HCT116 (cell line): ENCODE results near the gene SNRNP200. TPM values are rescaled to one million over a fixed set of nuclear protein-coding genes. Genes with fewer than 3 reads are reported as not detected.

Experiments
- ATAC-seq: fragments of 200-7000 bp; cut with Tn5 transposase; 2 replicates; pipeline ENCODE4 v1.9.1; 2020; ENCODE audit warnings: mild to moderate bottlenecking, moderate library complexity
- BruUV-seq: library from RNA; stranded (reverse); fragments of 400-500 nt; replicated peaks from 2 replicates; lab custom pipeline; 2021; lab: Mats Ljungman, UMichigan
- CTCF ChIA-PET: fragments of 300-600 bp; sonication (Branson Sonifier 250); formaldehyde crosslinking; loops from one replicate; lab custom pipeline; 2021; ENCODE audit warnings: antibody characterized with exemption; lab: Charles Lee
- POLR2A ChIA-PET: fragments of 300-600, 350-600 bp; sonication (Branson Sonifier 250); formaldehyde crosslinking; loops from one replicate; lab custom pipeline; 2021; ENCODE audit warnings: antibody characterized with exemption; lab: Charles Lee
- RAD21 ChIA-PET, 2 experiments: fragments of 300-600 bp; sonication (Branson Sonifier 250); formaldehyde crosslinking; loops; one replicate each; lab custom pipeline; 2023; ENCODE audit warnings: low total read pairs in 2 of 2; ENCODE audit not compliant: uncharacterized antibody in 2 of 2, unreplicated experiment in 2 of 2, low non-redundant PET in 1 of 2; lab: Charles Lee
- DNase-seq: peaks from one replicate; pipeline ENCODE4 v3.0.0-alpha.2; 2010; ENCODE audit warnings: low read depth, low spot score
- H2AFZ ChIP-seq: fragments of 200-600 bp; shearing (Covaris generic), sonication (generic); 2 replicates; pipeline ENCODE4 v1.6.1; 2017; ENCODE audit warnings: low read depth, mixed run types, mixed read lengths, antibody characterized with exemption, low read length; ENCODE audit not compliant: poor library complexity, severe bottlenecking
- H3K27ac ChIP-seq: 2 replicates; pipeline ENCODE4 v1.5.1; 2012; ENCODE audit warnings: low read depth, low read length
- H3K27me3 ChIP-seq: fragments of 200-600 bp; sonication (generic); 2 replicates; pipeline ENCODE4 v1.6.1; 2016; ENCODE audit warnings: mixed run types, low read length, mixed read lengths; ENCODE audit not compliant: insufficient read depth
- H3K36me3 ChIP-seq, 2 experiments: fragments of 200-500 bp in 1 of 2; fragments of 200-600 bp in 1 of 2; sonication (Bioruptor generic) in 1 of 2; sonication (generic) in 1 of 2; 2 replicates each; pipeline versions ENCODE4 v1.5.1 to v1.6.1; 2014 to 2016; ENCODE audit warnings: low read length in 2 of 2, inconsistent platforms in 1 of 2, mixed read lengths in 1 of 2, mixed run types in 1 of 2; ENCODE audit not compliant: insufficient read depth in 2 of 2, control insufficient read depth in 1 of 2
- H3K4me1 ChIP-seq, 2 experiments: fragments of 200-600 bp in 1 of 2; sonication (generic) in 1 of 2; 2 replicates each; pipeline versions ENCODE4 v1.5.1 to v1.6.1; 2012 to 2017; ENCODE audit warnings: low read length in 2 of 2, inconsistent platforms in 1 of 2, mild to moderate bottlenecking in 1 of 2, mixed read lengths in 1 of 2, mixed run types in 1 of 2, moderate library complexity in 1 of 2; ENCODE audit not compliant: insufficient read depth in 2 of 2, control insufficient read depth in 1 of 2
- H3K4me2 ChIP-seq: fragments of 200-600 bp; sonication (generic); 2 replicates; pipeline ENCODE4 v1.6.1; 2017; ENCODE audit warnings: mixed run types, low read length, mixed read lengths
- H3K4me3 ChIP-seq, 2 experiments: fragments of 200-600 bp in 1 of 2; sonication (generic) in 1 of 2; replicated peaks in 1 of 2; 2 replicates each; pipeline ENCODE4 v1.5.1; 2011 to 2016; ENCODE audit warnings: low read length in 2 of 2, control low read depth in 1 of 2, low read depth in 1 of 2, mild to moderate bottlenecking in 1 of 2, mixed read lengths in 1 of 2, mixed run types in 1 of 2
- H3K79me2 ChIP-seq: fragments of 200-600 bp; sonication (generic); 2 replicates; pipeline ENCODE4 v1.6.1; 2017; ENCODE audit warnings: mild to moderate bottlenecking, mixed run types, low read length, moderate library complexity, mixed read lengths; ENCODE audit not compliant: insufficient read depth
- H3K9ac ChIP-seq: fragments of 200-600 bp; sonication (generic); 2 replicates; pipeline ENCODE4 v1.6.1; 2016; ENCODE audit warnings: low read length, mixed read lengths
- H3K9me2 ChIP-seq: fragments of 200-600 bp; sonication (generic), shearing (Covaris generic); 2 replicates; pipeline ENCODE4 v1.6.1; 2017; ENCODE audit warnings: mixed run types, mild to moderate bottlenecking, moderate library complexity; ENCODE audit not compliant: insufficient read depth
- H3K9me3 ChIP-seq, 2 experiments: fragments of 200-500 bp in 1 of 2; fragments of 200-600 bp in 1 of 2; sonication (Bioruptor generic) in 1 of 2; sonication (generic) in 1 of 2; 2 replicates each; pipeline ENCODE4 v1.6.1; 2014 to 2017; ENCODE audit warnings: low read length in 2 of 2, mixed read lengths in 2 of 2, inconsistent platforms in 1 of 2, low read depth in 1 of 2, mild to moderate bottlenecking in 1 of 2, mixed run types in 1 of 2, moderate library complexity in 1 of 2; ENCODE audit not compliant: control insufficient read depth in 1 of 2, insufficient read depth in 1 of 2
- H4K20me1 ChIP-seq: fragments of 200-600 bp; sonication (generic), shearing (Covaris generic); 2 replicates; pipeline ENCODE4 v1.6.1; 2017; ENCODE audit warnings: mixed run types, mild to moderate bottlenecking, moderate library complexity; ENCODE audit not compliant: insufficient read depth
- ATF3 ChIP-seq: IDR thresholded peaks from 2 replicates; pipeline ENCODE4 v1.6.1; 2012
- CBX3 ChIP-seq: IDR thresholded peaks from 2 replicates; pipeline ENCODE4 v1.6.1; 2012; ENCODE audit warnings: low read depth
- CEBPB ChIP-seq: IDR thresholded peaks from 2 replicates; pipeline ENCODE4 v1.6.1; 2012; ENCODE audit warnings: low read depth
- CTCF ChIP-seq, 3 experiments: fragments of 200-600 bp in 1 of 3; sonication (generic) in 1 of 3; IDR thresholded peaks in 2 of 3; conservative IDR thresholded peaks in 1 of 3; 2 replicates each; pipeline ENCODE4 v1.5.1; 2012 to 2017; ENCODE audit warnings: low read depth in 2 of 3, low read length in 2 of 3, antibody characterized with exemption in 1 of 3, borderline replicate concordance in 1 of 3, control low read depth in 1 of 3, mild to moderate bottlenecking in 1 of 3, mixed read lengths in 1 of 3, mixed run types in 1 of 3, moderate library complexity in 1 of 3; ENCODE audit not compliant: insufficient read depth in 1 of 3
- EZH2phosphoT487 ChIP-seq: fragments of 200-600 bp; IDR thresholded peaks from 2 replicates; pipeline ENCODE4 v1.6.1; 2018; ENCODE audit warnings: antibody characterized with exemption, borderline replicate concordance
- JUND ChIP-seq: IDR thresholded peaks from 2 replicates; pipeline ENCODE4 v1.6.1; 2012
- MAX ChIP-seq: IDR thresholded peaks from 2 replicates; pipeline ENCODE4 v1.6.1; 2012
- POLR2AphosphoS5 ChIP-seq: IDR thresholded peaks from 2 replicates; pipeline ENCODE4 v1.6.1; 2011; ENCODE audit warnings: mild to moderate bottlenecking, low read depth, low read length, moderate library complexity
- RAD21 ChIP-seq: IDR thresholded peaks from 2 replicates; pipeline ENCODE4 v1.6.1; 2012; ENCODE audit warnings: low read depth, mild to moderate bottlenecking
- REST ChIP-seq: IDR thresholded peaks from 2 replicates; pipeline ENCODE4 v1.6.1; 2012; ENCODE audit warnings: low read depth
- SIN3A ChIP-seq: IDR thresholded peaks from 2 replicates; pipeline ENCODE4 v1.6.1; 2012; ENCODE audit warnings: low read depth
- SRF ChIP-seq: IDR thresholded peaks from 2 replicates; pipeline ENCODE4 v1.6.1; 2012; ENCODE audit warnings: low read depth
- TCF7L2 ChIP-seq: IDR thresholded peaks from 2 replicates; pipeline ENCODE4 v1.7.0; 2011; ENCODE audit warnings: borderline replicate concordance, inconsistent platforms; ENCODE audit not compliant: insufficient read depth, insufficient read length; ENCODE audit errors: extremely low read depth
- ZNF274 ChIP-seq: fragments of 200-500 bp; sonication (Bioruptor generic); IDR thresholded peaks from 2 replicates; pipeline ENCODE4 v1.6.1; 2014; ENCODE audit warnings: mild to moderate bottlenecking, low read depth, low read length, inconsistent platforms
- intact Hi-C: fragments of 100-400 bp; cut with micrococcal nuclease; formaldehyde crosslinking; loops from 2 replicates; pipeline ENCODE4 v1.10.0; 2022
- total RNA-seq: library from RNA; stranded (reverse); gene quantifications from one replicate; pipeline ENCODE4 v1.2.1, GENCODE V29; 2021; ENCODE audit not compliant: unreplicated experiment

The SNRNP200 gene
- total RNA-seq, 1 experiment from 2014 or later = 202 TPM

- Histone ChIP-seq H3K9ac (no peak overlapping the region), H3K9me2 (no peaks in the 10 kb centered on the region), H3K4me2 (no peak overlapping the region), H3K27ac (no peak overlapping the region), H2AFZ (no peak overlapping the region), H3K79me2 (peaks cover 26% of the 10 kb centered on the region), H3K4me3 (no peak overlapping the region), H4K20me1 (no peaks in the 10 kb centered on the region), H3K9me3 (no peaks in the 10 kb centered on the region), H3K36me3 (peaks cover 7 to 10% of the 10 kb centered on the region in 2 experiments; a peak in 3 of 4 replicates), H3K27me3 (no peaks in the 10 kb centered on the region), H3K4me1 (peaks cover 10 to 19% of the 10 kb centered on the region in 2 experiments)
- POLR2A ChIA-PET = interaction anchor here (1.4 kb wide), 1 partner anchor 13 kb away, joined by 6 read pairs; no protein-coding TSS in a partner anchor
- DNase-seq (no peak), ATAC-seq (no peak)
- no peak for TF ChIP-seq POLR2AphosphoS5
- no peak for TF ChIP-seq MAX
- no peak for TF ChIP-seq CEBPB
- no peak for TF ChIP-seq SRF
- TF ChIP-seq ATF3 = no peak
- TF ChIP-seq TCF7L2 = no peak
- no peak for TF ChIP-seq SIN3A
- no peak for TF ChIP-seq CTCF (IDR thresholded peaks at IDR 0.05 in 2 of 3, conservative IDR thresholded peaks at IDR 0.05 in 1 of 3; ENCODE audit: borderline replicate concordance in 1 of 3, insufficient read depth in 1 of 3, low read depth in 2 of 3, low read length in 2 of 3)
- TF ChIP-seq CBX3 = no peak
- TF ChIP-seq EZH2phosphoT487 = no peak
- no peak for TF ChIP-seq ZNF274
- no peak for TF ChIP-seq REST
- no peak for TF ChIP-seq JUND
- no peak for TF ChIP-seq RAD21
- no TSS peak for BruUV-seq
- RAD21 ChIA-PET = no interaction called here
- CTCF ChIA-PET = no interaction called here
- intact Hi-C loops = no loop called here
These were observed 2.9 kb upstream of the SNRNP200 start for GRCh38 chr2:96308248-96308647.
